ENCODE results near the gene TICRR. TPM values are rescaled to one million over a fixed set of nuclear protein-coding genes. Genes with fewer than 3 reads are reported as not detected.

Gene TICRR
- total and polyA plus RNA-seq, 4 donors, result under 0.01 to 7.3 (median 0.15) TPM

DNA sequence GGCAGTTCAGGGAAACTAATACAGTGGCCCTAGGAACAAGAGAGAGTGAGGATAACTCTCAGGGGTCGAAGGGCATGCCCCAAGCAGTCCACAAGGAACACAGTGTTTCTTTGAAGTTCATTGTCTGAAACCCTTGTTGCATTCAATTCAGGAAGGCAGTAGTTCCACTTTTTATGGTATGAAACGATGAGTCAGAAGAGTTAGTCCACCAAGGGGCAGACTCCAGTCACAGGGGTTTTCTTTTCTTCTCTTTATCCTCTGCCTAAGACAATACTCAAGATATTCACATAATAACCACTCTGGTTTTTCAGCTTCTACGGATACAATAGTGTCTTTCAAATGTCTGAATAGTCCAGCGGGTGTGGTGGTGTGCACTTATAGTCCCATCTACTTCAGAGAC is 23.7 kb upstream of the TICRR start (continued):
- TF ChIP-seq CTCF (IDR thresholded peaks at IDR 0.05; ENCODE audit: low read depth, low read length, missing input control), result no peak
- no peak for TF ChIP-seq SP1 (IDR thresholded peaks at IDR 0.05)

GRCh38 chr15:89553632-89554031 is 21.6 kb upstream of the TICRR start:
- 89% methylated on average over 3 of the region's 3 CpGs for WGBS
- Histone ChIP-seq H3K36me3 (ENCODE audit: control insufficient read depth in 4 of 4, insufficient read depth in 3 of 4, low read depth in 1 of 4, low read length in 3 of 4) (no peaks in the 10 kb centered on the region), H3K27me3 (ENCODE audit: control insufficient read depth in 4 of 4, insufficient read depth in 4 of 4, low read length in 3 of 4) (no peaks in the 10 kb centered on the region), H3K9me3 (ENCODE audit: control insufficient read depth in 4 of 4, low read length in 3 of 4) (no peaks in the 10 kb centered on the region), H3K27ac (ENCODE audit: low read depth in 1 of 2, low read length in 2 of 2) (no peak overlapping the region), H3K9ac (ENCODE audit: low read depth in 1 of 2, low read length in 2 of 2) (no peak overlapping the region), H3K4me1 (ENCODE audit: control insufficient read depth in 4 of 4, insufficient read depth in 4 of 4, low read length in 3 of 4) (no peaks in the 10 kb centered on the region), H3K4me3 (ENCODE audit: low read depth in 1 of 3, low read length in 3 of 3) (no peak overlapping the region)
- TF ChIP-seq, protein P1, sequence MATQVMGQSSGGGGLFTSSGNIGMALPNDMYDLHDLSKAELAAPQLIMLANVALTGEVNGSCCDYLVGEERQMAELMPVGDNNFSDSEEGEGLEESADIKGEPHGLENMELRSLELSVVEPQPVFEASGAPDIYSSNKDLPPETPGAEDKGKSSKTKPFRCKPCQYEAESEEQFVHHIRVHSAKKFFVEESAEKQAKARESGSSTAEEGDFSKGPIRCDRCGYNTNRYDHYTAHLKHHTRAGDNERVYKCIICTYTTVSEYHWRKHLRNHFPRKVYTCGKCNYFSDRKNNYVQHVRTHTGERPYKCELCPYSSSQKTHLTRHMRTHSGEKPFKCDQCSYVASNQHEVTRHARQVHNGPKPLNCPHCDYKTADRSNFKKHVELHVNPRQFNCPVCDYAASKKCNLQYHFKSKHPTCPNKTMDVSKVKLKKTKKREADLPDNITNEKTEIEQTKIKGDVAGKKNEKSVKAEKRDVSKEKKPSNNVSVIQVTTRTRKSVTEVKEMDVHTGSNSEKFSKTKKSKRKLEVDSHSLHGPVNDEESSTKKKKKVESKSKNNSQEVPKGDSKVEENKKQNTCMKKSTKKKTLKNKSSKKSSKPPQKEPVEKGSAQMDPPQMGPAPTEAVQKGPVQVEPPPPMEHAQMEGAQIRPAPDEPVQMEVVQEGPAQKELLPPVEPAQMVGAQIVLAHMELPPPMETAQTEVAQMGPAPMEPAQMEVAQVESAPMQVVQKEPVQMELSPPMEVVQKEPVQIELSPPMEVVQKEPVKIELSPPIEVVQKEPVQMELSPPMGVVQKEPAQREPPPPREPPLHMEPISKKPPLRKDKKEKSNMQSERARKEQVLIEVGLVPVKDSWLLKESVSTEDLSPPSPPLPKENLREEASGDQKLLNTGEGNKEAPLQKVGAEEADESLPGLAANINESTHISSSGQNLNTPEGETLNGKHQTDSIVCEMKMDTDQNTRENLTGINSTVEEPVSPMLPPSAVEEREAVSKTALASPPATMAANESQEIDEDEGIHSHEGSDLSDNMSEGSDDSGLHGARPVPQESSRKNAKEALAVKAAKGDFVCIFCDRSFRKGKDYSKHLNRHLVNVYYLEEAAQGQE (IDR thresholded peaks at IDR 0.05), result no peak
- no peak for TF ChIP-seq MAX (IDR thresholded peaks at IDR 0.05)
- TF ChIP-seq NR2F2 (IDR thresholded peaks at IDR 0.05), result no peak
- TF ChIP-seq ATF3 (IDR thresholded peaks at IDR 0.05), result no peak
- no peak for TF ChIP-seq TAF1 (conservative IDR thresholded peaks at IDR 0.05)
- no peak for TF ChIP-seq SP1 (IDR thresholded peaks at IDR 0.05)
- TF ChIP-seq CTCF (IDR thresholded peaks at IDR 0.05; ENCODE audit: low read depth, low read length, missing input control), result no peak
- no peak for TF ChIP-seq EGR1 (IDR thresholded peaks at IDR 0.05; ENCODE audit: low read depth in 2 of 2)
- TF ChIP-seq HNF4G (IDR thresholded peaks at IDR 0.05), result no peak
- TF ChIP-seq HNF4A (conservative IDR thresholded peaks at IDR 0.05), result no peak
- no peak for TF ChIP-seq JUND (IDR thresholded peaks at IDR 0.05)
- DNase-seq (ENCODE audit: low spot score), result no peak

DNA sequence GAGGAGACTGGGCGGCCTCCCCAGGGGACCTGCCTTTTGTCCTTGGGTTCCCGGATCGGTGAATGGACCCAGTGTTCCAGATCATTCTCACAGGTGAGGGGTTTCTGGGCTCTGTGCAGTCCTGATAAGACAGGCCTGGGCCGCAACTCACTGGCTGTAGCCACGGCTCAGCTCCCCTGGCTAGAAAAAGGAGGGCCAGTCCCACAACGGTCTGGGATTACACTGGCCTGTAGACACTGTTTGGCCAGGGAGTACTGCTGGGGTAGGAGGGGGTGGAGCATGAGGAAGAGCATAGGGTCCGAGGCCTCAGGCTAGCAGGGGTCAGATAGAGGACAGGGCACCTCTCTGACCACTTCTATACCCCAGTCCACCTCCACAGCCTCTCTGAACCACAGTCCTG is 21.0 kb upstream of the TICRR start:
- H3K9me3 ChIP-seq (ENCODE audit: control insufficient read depth in 4 of 4, low read length in 3 of 4), result no peaks in the 10 kb centered on the region
- H3K27me3 ChIP-seq (ENCODE audit: control insufficient read depth in 4 of 4, insufficient read depth in 4 of 4, low read length in 3 of 4), result no peaks in the 10 kb centered on the region
- 75% methylated on average over 7 of the region's 7 CpGs for WGBS
- no peaks in the 10 kb centered on the region for H3K4me1 ChIP-seq (ENCODE audit: control insufficient read depth in 4 of 4, insufficient read depth in 4 of 4, low read length in 3 of 4)
- H3K4me3 ChIP-seq (ENCODE audit: low read depth in 1 of 3, low read length in 3 of 3), result no peak overlapping the region
- no peak overlapping the region for H3K27ac ChIP-seq (ENCODE audit: low read depth in 1 of 2, low read length in 2 of 2)
- no peak overlapping the region for H3K9ac ChIP-seq (ENCODE audit: low read depth in 1 of 2, low read length in 2 of 2)
- no peaks in the 10 kb centered on the region for H3K36me3 ChIP-seq (ENCODE audit: control insufficient read depth in 4 of 4, insufficient read depth in 3 of 4, low read depth in 1 of 4, low read length in 3 of 4)
- DNase-seq (ENCODE audit: low spot score), result no peak
- TF ChIP-seq SP1 (IDR thresholded peaks at IDR 0.05), result no peak

Data from liver (tissue), 9 donors.